Testis (tissue), 2 donors: ENCODE data around the gene ZBED2.

ENCODE experiments used
- POLR2A ChIP-seq: fragments of 450-650 bp; IDR thresholded peaks from one replicate; pipeline ENCODE4 v1.6.1; 2017; ENCODE audit warnings: antibody characterized with exemption, mild to moderate bottlenecking, moderate library complexity
- TF ChIP-seq, protein P1 (sequence below), 3 experiments: fragments of 450-650 bp in 2 of 3; fragments of 200-600 bp in 1 of 3; sonication (generic) in 1 of 3; IDR thresholded peaks; one replicate each; pipeline ENCODE4 v1.5.1; 2016 to 2019; ENCODE audit warnings: antibody characterized with exemption in 3 of 3, mild to moderate bottlenecking in 2 of 3, moderate library complexity in 1 of 3

DNA sequence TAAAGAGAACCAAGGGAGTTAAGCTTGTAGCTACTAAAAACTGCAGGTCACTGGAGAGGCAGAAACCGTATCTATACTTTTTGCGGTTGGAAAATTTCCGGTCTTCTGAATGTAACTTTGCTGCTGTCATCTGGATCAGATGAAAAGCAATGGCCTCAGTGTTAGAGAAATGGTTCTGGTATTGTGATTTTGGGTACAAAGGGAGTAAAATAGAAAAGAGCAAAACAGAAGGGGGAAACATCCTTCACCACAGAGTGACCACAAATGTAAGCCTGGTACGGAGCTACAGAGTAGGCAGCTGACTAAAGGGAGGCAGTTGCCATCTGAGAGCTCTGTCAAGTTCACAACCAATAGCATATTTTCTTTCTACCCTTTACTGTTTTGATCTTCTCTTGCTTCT, 47.5 kb downstream of the ZBED2 start:
- TF ChIP-seq, protein P1, sequence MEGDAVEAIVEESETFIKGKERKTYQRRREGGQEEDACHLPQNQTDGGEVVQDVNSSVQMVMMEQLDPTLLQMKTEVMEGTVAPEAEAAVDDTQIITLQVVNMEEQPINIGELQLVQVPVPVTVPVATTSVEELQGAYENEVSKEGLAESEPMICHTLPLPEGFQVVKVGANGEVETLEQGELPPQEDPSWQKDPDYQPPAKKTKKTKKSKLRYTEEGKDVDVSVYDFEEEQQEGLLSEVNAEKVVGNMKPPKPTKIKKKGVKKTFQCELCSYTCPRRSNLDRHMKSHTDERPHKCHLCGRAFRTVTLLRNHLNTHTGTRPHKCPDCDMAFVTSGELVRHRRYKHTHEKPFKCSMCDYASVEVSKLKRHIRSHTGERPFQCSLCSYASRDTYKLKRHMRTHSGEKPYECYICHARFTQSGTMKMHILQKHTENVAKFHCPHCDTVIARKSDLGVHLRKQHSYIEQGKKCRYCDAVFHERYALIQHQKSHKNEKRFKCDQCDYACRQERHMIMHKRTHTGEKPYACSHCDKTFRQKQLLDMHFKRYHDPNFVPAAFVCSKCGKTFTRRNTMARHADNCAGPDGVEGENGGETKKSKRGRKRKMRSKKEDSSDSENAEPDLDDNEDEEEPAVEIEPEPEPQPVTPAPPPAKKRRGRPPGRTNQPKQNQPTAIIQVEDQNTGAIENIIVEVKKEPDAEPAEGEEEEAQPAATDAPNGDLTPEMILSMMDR (IDR thresholded peaks at IDR 0.05), result no peak
- no peak for TF ChIP-seq POLR2A
